Kidney (tissue), 14 donors: Measurements from ENCODE around the gene HDAC1. TPM values are rescaled to one million over a fixed set of nuclear protein-coding genes. Genes with fewer than 3 reads are reported as not detected.
A peak's percentile ranks its signal among the peaks of the same experiment; 100 is the strongest.
"Not testable (repeated sequence)": the region's sequence is repeated elsewhere in the genome, so short reads cannot be mapped to it uniquely, and the experiment has no call there.

ENCODE experiments used
- DNase-seq, 5 donors: peaks; one replicate each; pipeline ENCODE4 v3.0.0-alpha.2; 2013 to 2020
- FAIRE-seq: peaks from 2 replicates; lab custom pipeline; 2012; peaks lifted over from hg19 to GRCh38; lab: Jason Lieb, UNC
- H3K27ac ChIP-seq, 2 donors: one replicate each; pipeline ENCODE4 v1.7.0; 2013; ENCODE audit warnings: low read depth in 2 of 2, low read length in 2 of 2, inconsistent platforms in 1 of 2
- H3K27me3 ChIP-seq: one replicate; pipeline ENCODE4 v1.7.1; 2013; ENCODE audit warnings: low read length, inconsistent platforms; ENCODE audit not compliant: control insufficient read depth, insufficient read depth
- H3K36me3 ChIP-seq, 3 donors: one replicate each; pipeline versions ENCODE4 v1.7.0 to v1.7.1; 2013; ENCODE audit warnings: low read length in 3 of 3, control low read depth in 1 of 3, inconsistent platforms in 1 of 3; ENCODE audit not compliant: insufficient read depth in 3 of 3, control insufficient read depth in 2 of 3
- H3K4me1 ChIP-seq, 3 donors: one replicate each; pipeline versions ENCODE4 v1.7.0 to v1.7.1; 2013; ENCODE audit warnings: low read length in 3 of 3, inconsistent platforms in 1 of 3, low read depth in 1 of 3; ENCODE audit not compliant: control insufficient read depth in 2 of 3, insufficient read depth in 2 of 3
- H3K4me3 ChIP-seq, 3 donors: one replicate each; pipeline versions ENCODE4 v1.7.0 to v1.8.1; 2013; ENCODE audit warnings: low read length in 3 of 3, control low read depth in 1 of 3, inconsistent platforms in 1 of 3
- H3K9ac ChIP-seq, 3 donors: one replicate each; pipeline versions ENCODE4 v1.7.0 to v1.7.1; 2013; ENCODE audit warnings: low read length in 3 of 3, control low read depth in 1 of 3, inconsistent platforms in 1 of 3
- H3K9me3 ChIP-seq, 3 donors: one replicate each; pipeline versions ENCODE4 v1.7.0 to v1.7.1; 2013; ENCODE audit warnings: low read length in 3 of 3, control low read depth in 1 of 3, inconsistent platforms in 1 of 3; ENCODE audit not compliant: control insufficient read depth in 2 of 3, insufficient read depth in 1 of 3
- intact Hi-C: fragments of 100-400 bp; cut with DNase I; formaldehyde crosslinking; loops from one replicate; pipeline ENCODE4 v1.11.1; 2022
- polyA plus RNA-seq: library from polyadenylated mRNA; stranded (reverse); fragments of 350-450 nt; fragmentation: Illumina TruSeq; extraction: RNeasy Lipid Tissue Mini Kit (QIAGEN cat#74804); gene quantifications from one replicate; pipeline ENCODE4 v1.2.3, GENCODE V29; 2014; ENCODE audit warnings: low read depth, low replicate concordance; ENCODE audit not compliant: insufficient read depth
- total RNA-seq: library from RNA; stranded (reverse); fragmentation: NEBNext Ultra II Directional; extraction: Animal tissue kit (Norgen Biotek cat#: 25700); gene quantifications from one replicate; pipeline ENCODE4 v1.2.1, GENCODE V29; 2021
- TF ChIP-seq, protein P1 (sequence below): IDR thresholded peaks from 3 replicates; pipeline ENCODE4 v1.5.1; 2012; ENCODE audit warnings: mild to moderate bottlenecking, moderate library complexity, borderline replicate concordance; ENCODE audit not compliant: insufficient read depth; ENCODE audit errors: extremely low read depth
- donor health status: control.
- donor health status: control.
- donor health status: control.
- donor health status: control.
- donor health status: control.
- donor health status: DM: yes; HTN: yes; CAD: no.
- donor health status: Normal renal cell carcinoma (clear cell type).

The HDAC1 gene
- total and polyA plus RNA-seq, 2 donors from 2014 or later: 68.8 to 89.7 TPM

- Histone ChIP-seq H3K4me1 (peaks cover 8 to 24% (median 11%) of the 10 kb centered on the region in 3 donors), H3K27ac (no peak overlapping the region), H3K4me3 (peak overlapping the region in 1 of 3 donors; percentile 67), H3K36me3 (no peaks in the 10 kb centered on the region), H3K27me3 (no peaks in the 10 kb centered on the region), H3K9ac (peak overlapping the region in 1 of 3 donors; percentile 19), H3K9me3 (no peaks in the 10 kb centered on the region)
- TF ChIP-seq, protein P1, sequence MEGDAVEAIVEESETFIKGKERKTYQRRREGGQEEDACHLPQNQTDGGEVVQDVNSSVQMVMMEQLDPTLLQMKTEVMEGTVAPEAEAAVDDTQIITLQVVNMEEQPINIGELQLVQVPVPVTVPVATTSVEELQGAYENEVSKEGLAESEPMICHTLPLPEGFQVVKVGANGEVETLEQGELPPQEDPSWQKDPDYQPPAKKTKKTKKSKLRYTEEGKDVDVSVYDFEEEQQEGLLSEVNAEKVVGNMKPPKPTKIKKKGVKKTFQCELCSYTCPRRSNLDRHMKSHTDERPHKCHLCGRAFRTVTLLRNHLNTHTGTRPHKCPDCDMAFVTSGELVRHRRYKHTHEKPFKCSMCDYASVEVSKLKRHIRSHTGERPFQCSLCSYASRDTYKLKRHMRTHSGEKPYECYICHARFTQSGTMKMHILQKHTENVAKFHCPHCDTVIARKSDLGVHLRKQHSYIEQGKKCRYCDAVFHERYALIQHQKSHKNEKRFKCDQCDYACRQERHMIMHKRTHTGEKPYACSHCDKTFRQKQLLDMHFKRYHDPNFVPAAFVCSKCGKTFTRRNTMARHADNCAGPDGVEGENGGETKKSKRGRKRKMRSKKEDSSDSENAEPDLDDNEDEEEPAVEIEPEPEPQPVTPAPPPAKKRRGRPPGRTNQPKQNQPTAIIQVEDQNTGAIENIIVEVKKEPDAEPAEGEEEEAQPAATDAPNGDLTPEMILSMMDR: no peak
- DNase-seq (no peak), FAIRE-seq (no peak)
- intact Hi-C loops: no loop called here
These were observed 61.5 kb downstream of the HDAC1 start for GRCh38 chr1:32353431-32353830.

- peak; percentile 62 to 88 (median 74) for DNase-seq
- Histone ChIP-seq H3K36me3 (no peaks in the 10 kb centered on the region), H3K4me3 (no peak overlapping the region), H3K27me3 (no peaks in the 10 kb centered on the region), H3K27ac (peak overlapping the region in 1 of 2 donors; percentile 54), H3K9ac (no peak overlapping the region), H3K4me1 (peaks cover 8 to 22% (median 11%) of the 10 kb centered on the region in 3 donors), H3K9me3 (no peaks in the 10 kb centered on the region)
- FAIRE-seq: no peak
- TF ChIP-seq, protein P1: no peak
- intact Hi-C loops: no loop called here
These were observed 62.1 kb downstream of the HDAC1 start for GRCh38 chr1:32353886-32354570.

DNA sequence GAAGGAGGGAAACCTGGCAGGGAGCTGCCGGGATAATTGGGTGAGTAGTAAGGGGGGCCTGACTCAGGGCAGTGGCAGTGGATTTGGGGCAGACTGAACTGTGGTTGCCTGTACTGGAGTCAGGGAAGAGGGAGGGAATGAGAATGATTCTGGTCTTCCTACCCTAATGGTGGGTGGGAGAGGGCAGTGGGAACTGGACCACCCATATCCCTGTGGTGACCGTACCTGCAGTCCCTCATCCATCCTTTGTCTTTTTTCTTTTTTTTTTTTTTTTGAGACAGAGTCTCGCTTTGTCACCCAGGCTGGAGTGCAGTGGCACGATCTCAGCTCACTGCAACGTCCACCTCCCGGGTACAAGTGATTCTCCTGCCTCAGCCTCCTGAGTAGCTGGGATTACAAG is 63.9 kb downstream of the HDAC1 start:
- FAIRE-seq, H3K9ac ChIP-seq, DNase-seq: not testable (repeated sequence)

DNA sequence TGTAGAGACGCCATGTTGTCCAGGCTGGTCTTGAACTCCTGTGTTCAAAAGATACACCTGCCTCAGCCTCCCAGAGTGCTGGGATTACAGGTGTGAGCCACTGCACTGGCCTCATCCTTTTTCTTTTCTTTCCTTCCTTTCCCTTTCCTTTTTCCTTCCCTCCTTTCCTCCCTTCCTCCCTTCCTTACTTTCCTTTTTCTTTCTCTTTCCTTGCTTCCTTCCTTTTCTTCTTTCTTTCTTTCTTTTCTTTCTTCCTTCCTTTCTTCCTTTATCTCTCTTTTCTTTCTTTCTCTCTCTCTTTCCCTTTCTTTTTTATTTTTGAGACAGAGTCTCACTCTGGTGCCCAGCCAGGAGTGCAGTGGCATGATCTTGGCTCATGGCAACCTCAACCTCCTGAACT is 64.6 kb downstream of the HDAC1 start:
- Histone ChIP-seq H3K9ac (no peak overlapping the region), H3K27ac (no peak overlapping the region), H3K4me1 (peaks cover 8 to 16% (median 11%) of the 10 kb centered on the region in 3 donors), H3K4me3 (no peak overlapping the region), H3K9me3 (no peaks in the 10 kb centered on the region), H3K36me3 (no peaks in the 10 kb centered on the region), H3K27me3 (no peaks in the 10 kb centered on the region)
- TF ChIP-seq, protein P1: no peak
- DNase-seq (no peak), FAIRE-seq (no peak)
- intact Hi-C loops: no loop called here

More for the DNA sequence above, 63.9 kb downstream of the HDAC1 start:
- H3K4me1 ChIP-seq: peaks cover 8 to 16% (median 11%) of the 10 kb centered on the region in 3 donors
- H3K36me3 ChIP-seq, H3K9me3 ChIP-seq, H3K27me3 ChIP-seq, H3K27ac ChIP-seq, intact Hi-C loops, H3K4me3 ChIP-seq: not testable (repeated sequence)
